ENCODE data around the gene GSC.
"Not testable (repeated sequence)": the region's sequence is repeated elsewhere in the genome, so short reads cannot be mapped to it uniquely, and the experiment has no call there.

Gene GSC

DNA sequence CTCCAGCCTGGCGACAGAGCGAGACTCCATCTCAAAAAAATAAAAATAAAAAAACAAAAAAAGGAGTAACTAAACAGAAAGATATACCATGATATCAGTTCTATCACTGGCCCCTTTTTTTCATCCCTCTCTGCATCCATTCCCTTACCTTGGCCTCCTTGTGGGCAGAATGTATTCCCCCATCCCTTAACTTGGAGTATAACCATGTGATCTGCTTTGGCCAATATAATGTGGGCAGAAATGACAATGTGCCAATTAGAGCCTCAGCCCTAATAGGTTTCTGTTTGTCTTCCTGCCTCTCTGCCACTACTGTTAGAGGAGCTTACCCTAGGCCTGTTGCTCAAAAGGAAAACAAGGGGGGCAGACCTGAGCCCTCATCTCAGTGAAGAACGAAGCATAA is 23.8 kb downstream of the GSC start:
- no peak for DNase-seq (ENCODE audit: low spot score)

DNA sequence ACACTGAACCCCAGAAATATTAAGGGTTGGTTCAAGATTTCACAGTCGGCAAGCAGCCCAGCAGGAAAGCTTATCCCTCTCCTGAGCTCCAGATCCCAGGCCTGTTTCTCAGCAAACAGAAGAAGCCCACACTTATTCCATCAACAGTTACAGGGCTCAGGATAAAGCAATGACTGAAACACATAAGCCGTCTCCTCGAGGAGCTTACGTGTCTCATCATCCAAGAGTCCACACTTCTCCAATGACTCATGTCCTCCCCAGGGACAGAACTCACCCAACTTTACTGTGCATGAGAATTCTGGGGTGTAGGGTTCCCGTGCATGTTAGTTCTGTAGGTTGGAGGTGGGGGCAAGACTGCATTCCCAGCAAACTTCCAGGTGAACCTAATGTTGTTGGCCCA is 31.2 kb downstream of the GSC start:
- DNase-seq (ENCODE audit: low spot score): no peak

DNA sequence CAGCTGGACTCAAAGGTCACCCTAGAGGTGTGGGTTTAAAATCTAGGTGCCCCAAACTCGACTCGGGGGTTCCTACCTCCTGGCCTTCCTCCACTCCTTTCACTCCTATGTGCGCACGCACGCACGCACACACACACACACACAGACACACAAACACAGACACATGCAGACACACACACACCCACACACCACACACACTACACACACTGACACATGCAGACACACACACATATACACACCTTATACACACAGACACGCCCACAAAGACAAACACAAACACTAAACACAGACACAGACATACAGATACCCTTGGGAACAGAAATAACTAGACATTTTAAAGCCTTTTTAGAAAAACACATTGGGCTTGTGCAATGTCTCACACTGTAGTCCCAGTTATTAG is 31.8 kb downstream of the GSC start:
- DNase-seq (ENCODE audit: low spot score): no peak

DNA sequence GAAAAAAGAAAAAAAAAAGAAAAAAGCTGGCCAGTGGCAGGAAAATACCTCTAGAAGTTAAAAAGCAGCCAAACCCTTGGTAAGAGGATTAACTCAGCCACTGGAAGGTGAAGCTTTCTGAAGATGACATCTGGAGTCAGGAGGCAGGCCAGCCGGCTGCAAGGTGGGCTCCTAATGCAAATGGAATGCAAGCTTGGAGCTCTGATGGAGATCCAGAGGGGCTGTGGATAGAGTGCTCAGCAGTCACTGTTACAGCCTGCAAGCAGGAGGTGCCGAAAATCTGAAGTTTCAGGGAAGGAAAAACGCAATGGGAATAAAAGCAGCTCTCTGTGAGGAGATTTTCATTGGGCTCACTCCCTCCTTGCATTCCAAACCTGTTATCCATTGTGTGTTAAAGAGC is 41.0 kb downstream of the GSC start:
- no peak for DNase-seq (ENCODE audit: low spot score)

DNA sequence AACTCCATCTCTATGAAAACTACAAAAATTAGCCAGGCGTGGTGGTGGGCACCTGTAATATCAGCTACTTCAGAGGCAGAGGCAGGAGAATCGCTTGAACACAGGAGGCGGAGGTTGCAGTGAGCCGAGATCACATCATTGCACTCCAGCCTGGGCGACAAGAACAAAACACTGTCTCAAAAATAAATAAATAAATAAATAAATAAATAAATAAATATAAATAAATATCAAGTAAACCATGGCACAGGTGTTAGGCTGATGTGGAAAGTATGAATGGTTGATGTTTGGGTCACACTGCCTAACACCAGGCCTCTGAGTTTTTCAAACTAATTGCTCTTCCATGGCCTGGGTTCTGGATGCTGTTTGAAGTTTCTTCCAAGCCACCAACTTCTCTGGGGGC is 41.5 kb downstream of the GSC start:
- not testable (repeated sequence) for DNase-seq (ENCODE audit: low spot score)

DNA sequence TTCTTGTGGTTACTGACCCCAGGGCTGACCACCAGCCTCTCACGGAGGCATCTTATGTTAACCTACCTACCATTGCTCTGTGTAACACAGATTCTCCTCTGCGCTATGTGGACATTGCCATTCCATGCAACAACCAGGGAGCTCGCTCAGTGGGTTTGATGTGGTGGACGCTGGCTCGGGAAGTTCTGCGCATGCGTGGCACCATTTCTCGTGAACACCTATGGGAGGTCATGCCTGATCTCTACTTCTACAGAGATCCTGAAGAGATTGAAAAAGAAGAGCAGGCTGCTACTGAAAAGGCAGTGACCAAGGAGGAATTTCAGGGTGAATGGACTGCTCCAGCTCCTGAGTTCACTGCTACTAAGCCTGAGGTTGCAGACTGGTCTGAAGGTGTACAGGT is 43.3 kb downstream of the GSC start:
- not testable (repeated sequence) for DNase-seq (ENCODE audit: low spot score)

DNA sequence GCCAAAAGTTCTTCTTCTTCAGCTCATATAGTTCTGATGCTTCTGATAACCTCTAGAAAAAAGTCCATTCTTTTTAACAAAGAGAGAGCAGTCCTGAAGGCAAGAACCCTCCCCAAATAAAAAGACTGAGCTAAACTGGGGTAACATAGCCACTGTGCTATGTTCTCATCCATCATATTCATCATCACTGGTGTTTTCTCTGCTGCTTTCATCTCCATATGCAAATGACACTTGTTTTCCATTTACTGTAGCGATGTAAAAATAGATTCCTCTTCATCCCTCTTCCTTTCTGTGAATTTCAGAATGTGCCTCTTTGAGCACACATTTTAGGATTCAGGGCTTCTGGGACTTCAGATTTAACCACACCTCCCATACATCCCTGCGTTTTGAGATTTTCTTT is 44.9 kb downstream of the GSC start:
- DNase-seq (ENCODE audit: low spot score): no peak

DNA sequence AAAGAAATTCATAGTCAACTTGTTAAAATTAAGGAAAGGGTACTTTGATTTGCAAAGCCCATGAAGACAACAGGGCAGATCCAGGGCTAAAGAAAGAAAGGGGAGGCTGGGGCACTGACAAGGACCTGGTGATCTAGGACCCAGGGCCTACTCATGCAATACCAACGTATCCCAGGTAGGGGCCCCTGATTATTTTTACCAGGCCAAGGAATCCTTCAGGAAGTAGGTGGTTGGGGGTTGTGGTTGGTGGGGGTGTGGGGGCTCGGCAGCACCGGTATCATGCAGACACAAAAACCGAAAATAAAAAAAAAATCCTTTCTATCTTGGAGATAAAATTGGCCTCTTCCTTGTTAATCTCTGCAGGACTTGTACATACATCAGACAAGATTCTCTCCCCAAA is 47.5 kb downstream of the GSC start:
- DNase-seq (ENCODE audit: low spot score): no peak

All from activated CD4-positive, alpha-beta T cell treated with anti-CD3 and anti-CD28 coated beads, Interleukin-2, Interleukin-4, amounts not matched to agents 100 ng/mL and 50 ng/mL, durations not matched to agents 16 hours and 8 hours (primary cell).